ENCODE measurements around the gene KLHDC1. TPM values are rescaled to one million over a fixed set of nuclear protein-coding genes. Genes with fewer than 3 reads are reported as not detected.

The KLHDC1 gene
- total RNA-seq, 3 donors from 2014 or later = 7.8 to 13.5 (median 11.8) TPM

DNA sequence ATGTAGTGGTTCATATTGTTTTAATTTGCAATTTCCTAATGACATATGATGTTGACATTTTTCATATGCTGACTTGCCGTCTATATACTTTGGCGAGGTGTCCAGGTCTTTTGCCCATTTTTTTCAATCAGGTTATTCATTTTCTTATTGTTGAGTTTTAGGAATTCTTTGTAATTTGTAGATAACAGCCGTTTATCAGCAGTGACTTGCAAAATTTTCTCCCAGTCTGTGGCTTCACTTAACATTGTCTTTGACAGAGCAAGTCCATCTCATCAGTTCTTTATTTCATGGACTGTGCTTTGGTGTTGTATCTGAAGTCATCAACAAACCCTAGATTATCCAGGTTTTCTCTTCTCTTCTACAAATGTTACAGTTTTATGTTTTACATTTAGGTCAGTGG lies 62.5 kb downstream of the KLHDC1 start:
- TF ChIP-seq POLR2AphosphoS5 (IDR thresholded peaks at IDR 0.05) (no peak), POLR2A (IDR thresholded peaks at IDR 0.05) (no peak)
- TF ChIP-seq, protein P1, sequence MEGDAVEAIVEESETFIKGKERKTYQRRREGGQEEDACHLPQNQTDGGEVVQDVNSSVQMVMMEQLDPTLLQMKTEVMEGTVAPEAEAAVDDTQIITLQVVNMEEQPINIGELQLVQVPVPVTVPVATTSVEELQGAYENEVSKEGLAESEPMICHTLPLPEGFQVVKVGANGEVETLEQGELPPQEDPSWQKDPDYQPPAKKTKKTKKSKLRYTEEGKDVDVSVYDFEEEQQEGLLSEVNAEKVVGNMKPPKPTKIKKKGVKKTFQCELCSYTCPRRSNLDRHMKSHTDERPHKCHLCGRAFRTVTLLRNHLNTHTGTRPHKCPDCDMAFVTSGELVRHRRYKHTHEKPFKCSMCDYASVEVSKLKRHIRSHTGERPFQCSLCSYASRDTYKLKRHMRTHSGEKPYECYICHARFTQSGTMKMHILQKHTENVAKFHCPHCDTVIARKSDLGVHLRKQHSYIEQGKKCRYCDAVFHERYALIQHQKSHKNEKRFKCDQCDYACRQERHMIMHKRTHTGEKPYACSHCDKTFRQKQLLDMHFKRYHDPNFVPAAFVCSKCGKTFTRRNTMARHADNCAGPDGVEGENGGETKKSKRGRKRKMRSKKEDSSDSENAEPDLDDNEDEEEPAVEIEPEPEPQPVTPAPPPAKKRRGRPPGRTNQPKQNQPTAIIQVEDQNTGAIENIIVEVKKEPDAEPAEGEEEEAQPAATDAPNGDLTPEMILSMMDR (IDR thresholded peaks at IDR 0.05) = no peak
- intact Hi-C loops (cut with DNase I; ENCODE audit: low total_unique reads) = no loop called here
- Histone ChIP-seq H3K27me3 (no peaks in the 10 kb centered on the region), H3K27ac (no peak overlapping the region), H3K4me1 (no peaks in the 10 kb centered on the region), H3K9me3 (no peaks in the 10 kb centered on the region), H3K4me3 (no peak overlapping the region), H3K36me3 (no peaks in the 10 kb centered on the region)
- no peak for DNase-seq (ENCODE audit: low spot score in 2 of 2)

DNA sequence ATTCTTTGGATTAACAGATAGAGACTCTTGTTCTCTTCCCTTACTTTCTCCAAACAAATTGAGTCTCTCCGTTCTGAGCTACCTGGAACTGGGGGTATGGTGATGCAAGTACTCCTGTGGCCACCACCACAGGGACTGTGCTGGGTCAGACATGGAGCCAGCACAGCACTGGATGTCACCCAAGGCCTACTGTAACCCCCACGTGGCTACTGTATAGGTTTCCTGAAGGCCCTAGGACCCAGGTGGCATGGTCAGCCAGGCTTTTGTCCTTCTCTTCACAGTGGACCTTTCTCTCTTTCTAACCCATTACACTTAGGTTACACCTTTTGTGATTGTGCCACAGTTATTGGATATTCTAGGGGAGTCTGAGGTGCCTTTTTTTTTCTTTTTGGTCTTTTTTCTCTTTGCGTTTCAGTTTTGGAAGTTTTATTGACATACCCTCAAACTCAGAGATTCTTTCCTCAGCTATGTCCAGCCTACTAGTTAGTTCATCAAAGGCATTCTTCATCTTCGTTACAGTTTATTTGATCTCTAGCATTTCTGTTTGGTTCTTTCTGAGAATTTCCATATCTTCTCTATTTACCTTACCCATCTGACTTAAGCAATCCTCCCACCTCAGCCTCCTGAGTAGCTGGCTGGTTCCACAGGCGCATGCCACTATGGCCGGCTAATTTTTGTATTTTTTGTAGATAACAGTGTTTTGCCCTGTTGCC lies 69.1 kb downstream of the KLHDC1 start:
- Histone ChIP-seq H3K4me3 (no peak overlapping the region), H3K27ac (no peak overlapping the region), H3K27me3 (no peaks in the 10 kb centered on the region), H3K4me1 (no peaks in the 10 kb centered on the region), H3K36me3 (no peaks in the 10 kb centered on the region), H3K9me3 (no peaks in the 10 kb centered on the region)
- DNase-seq (ENCODE audit: low spot score in 2 of 2) = no peak
- intact Hi-C loops (cut with DNase I; ENCODE audit: low total_unique reads) = no loop called here
- TF ChIP-seq POLR2AphosphoS5 (IDR thresholded peaks at IDR 0.05) (no peak), POLR2A (IDR thresholded peaks at IDR 0.05) (no peak)
- TF ChIP-seq, protein P1 (IDR thresholded peaks at IDR 0.05) = no peak

DNA sequence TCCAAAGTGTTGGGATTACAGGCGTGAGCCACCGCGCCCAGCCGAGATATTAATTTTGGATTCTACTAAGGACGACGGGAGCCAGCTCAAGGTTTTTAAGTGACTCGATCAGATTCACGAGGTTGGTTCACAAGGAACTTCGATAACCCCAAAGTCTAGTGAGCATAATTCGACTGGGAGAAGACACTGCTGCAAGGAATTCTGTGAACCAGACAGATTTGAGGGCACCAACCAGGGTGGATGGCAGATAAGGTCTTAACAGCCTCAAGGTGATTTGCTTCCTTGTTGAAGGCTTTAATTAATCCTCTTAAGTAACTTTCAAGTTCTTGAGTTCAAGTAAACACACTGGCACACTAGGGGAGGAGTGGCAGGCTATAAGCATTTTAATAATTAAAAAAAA lies 73.9 kb downstream of the KLHDC1 start:
- intact Hi-C loops (cut with DNase I; ENCODE audit: low total_unique reads) = loop anchor here (5.0 kb wide), 1 partner anchor 145 kb away; the partner anchor contains the start of genes MGAT2 and RPL36AL
- Histone ChIP-seq H3K4me1 (no peaks in the 10 kb centered on the region), H3K27me3 (no peaks in the 10 kb centered on the region), H3K9me3 (no peaks in the 10 kb centered on the region), H3K27ac (peak overlapping the region; percentile 93 to 98), H3K36me3 (no peaks in the 10 kb centered on the region), H3K4me3 (peak overlapping the region; percentile 81 to 98 (median 97))
- TF ChIP-seq, protein P1 (IDR thresholded peaks at IDR 0.05) = no peak
- no peak for TF ChIP-seq POLR2A (IDR thresholded peaks at IDR 0.05)
- no peak for DNase-seq (ENCODE audit: low spot score in 2 of 2)

DNA sequence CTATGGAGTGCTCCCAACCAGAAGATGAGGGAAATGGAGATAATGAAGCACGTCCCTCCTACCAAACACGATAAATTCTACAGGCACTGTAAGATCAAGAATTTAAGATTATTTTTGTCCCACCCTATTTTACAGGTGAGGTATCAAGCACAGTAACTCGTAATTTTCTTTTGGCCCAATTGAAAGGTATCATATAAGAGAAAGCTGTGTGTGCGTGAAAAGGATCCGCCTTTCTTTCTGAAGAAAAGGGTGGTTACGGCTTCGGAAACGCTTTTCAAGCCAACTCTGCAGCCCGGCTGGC lies 74.3 kb downstream of the KLHDC1 start:
- intact Hi-C loops (cut with DNase I; ENCODE audit: low total_unique reads) = loop anchor here (5.0 kb wide), 1 partner anchor 145 kb away; the partner anchor contains the start of genes MGAT2 and RPL36AL
- no peak for DNase-seq (ENCODE audit: low spot score in 2 of 2)
- TF ChIP-seq POLR2AphosphoS5 (IDR thresholded peaks at IDR 0.05) (no peak), POLR2A (IDR thresholded peaks at IDR 0.05) (no peak)
- TF ChIP-seq, protein P1 (IDR thresholded peaks at IDR 0.05) = no peak

DNA sequence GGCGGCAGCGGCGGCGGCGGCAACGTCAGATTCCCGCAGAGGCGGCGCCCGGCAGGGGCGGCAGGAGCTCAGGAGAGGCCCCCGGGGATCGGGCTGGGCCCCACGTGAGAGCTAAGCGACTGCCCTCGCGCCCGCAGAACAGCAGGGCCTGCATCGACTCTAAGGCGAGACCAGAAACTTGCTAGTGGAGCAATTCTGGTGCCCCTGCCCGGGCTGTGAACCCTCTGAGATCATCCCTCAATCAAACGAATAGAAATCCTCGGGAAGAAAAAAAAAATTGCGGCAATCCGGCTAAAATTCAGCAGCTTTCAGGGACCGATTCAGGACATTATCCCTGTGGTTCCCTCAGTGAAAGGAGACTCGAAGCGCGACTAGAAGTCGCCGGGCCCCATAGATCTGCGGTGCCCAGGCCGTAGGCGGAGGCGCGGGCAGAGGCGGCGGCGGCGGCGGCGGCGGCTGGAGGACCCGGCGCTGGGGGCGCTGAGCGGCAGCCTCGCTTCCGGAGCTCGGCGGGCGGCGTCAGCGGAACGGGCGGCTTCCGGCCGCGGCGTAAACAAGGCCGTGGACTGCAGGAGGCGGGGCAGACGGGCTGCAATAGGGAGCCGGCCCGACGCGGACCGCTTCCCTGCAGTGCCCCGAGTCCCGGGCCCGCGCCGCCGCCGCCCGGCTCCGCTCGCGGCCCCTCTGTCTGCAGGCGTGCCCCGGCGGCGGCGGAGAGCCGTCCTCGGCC lies 74.8 kb downstream of the KLHDC1 start, which contains the start of gene KLHDC2:
KLHDC2 (plus strand) TSS at position 583 of the 730 bp plus-strand sequence. CDS start 316 bp downstream, outside the sequence.
- Histone ChIP-seq H3K36me3 (no peaks in the 10 kb centered on the region), H3K4me3 (peak within 1 kb of the TSS; percentile 81 to 98 (median 97)), H3K4me1 (no peaks in the 10 kb centered on the region), H3K27me3 (no peaks in the 10 kb centered on the region), H3K9me3 (no peaks in the 10 kb centered on the region), H3K27ac (peak within 1 kb of the TSS; percentile 93 to 98)
- intact Hi-C loops (cut with DNase I; ENCODE audit: low total_unique reads) = loop anchor here (5.0 kb wide), 1 partner anchor 145 kb away; the partner anchor contains the start of genes MGAT2 and RPL36AL
- TF ChIP-seq POLR2A (IDR thresholded peaks at IDR 0.05) (peak; percentile 32), POLR2AphosphoS5 (IDR thresholded peaks at IDR 0.05) (peak in 2 of 3 donors; percentile 25 to 58)
- TF ChIP-seq, protein P1 (IDR thresholded peaks at IDR 0.05) = peak in 1 of 3 donors; percentile 29
- peak; percentile 83 to 87 for DNase-seq (ENCODE audit: low spot score in 2 of 2)

More for the DNA sequence above, 74.3 kb downstream of the KLHDC1 start:
- no peaks in the 10 kb centered on the region for H3K27me3 ChIP-seq
- no peaks in the 10 kb centered on the region for H3K4me1 ChIP-seq
- H3K36me3 ChIP-seq = no peaks in the 10 kb centered on the region
- H3K4me3 ChIP-seq = peak overlapping the region; percentile 81 to 98 (median 97)
- H3K9me3 ChIP-seq = no peaks in the 10 kb centered on the region
- H3K27ac ChIP-seq = peak overlapping the region; percentile 93 to 98
